Urinary bladder (tissue), 4 donors: ENCODE data around the gene TRIOBP. TPM values are rescaled to one million over a fixed set of nuclear protein-coding genes. Genes with fewer than 3 reads are reported as not detected.
A peak's percentile ranks its signal among the peaks of the same experiment; 100 is the strongest.

Experiments used
- DNase-seq: peaks from one replicate; pipeline ENCODE4 v3.0.0-alpha.2; 2015; ENCODE audit errors: extremely low spot score
- H3K27ac ChIP-seq: one replicate; pipeline ENCODE4 v1.5.1; 2013; ENCODE audit warnings: low read depth, mild to moderate bottlenecking, moderate library complexity
- H3K36me3 ChIP-seq: one replicate; pipeline ENCODE4 v1.6.1; 2013; ENCODE audit warnings: mild to moderate bottlenecking, moderate library complexity; ENCODE audit not compliant: insufficient read depth
- H3K4me1 ChIP-seq: one replicate; pipeline ENCODE4 v1.6.1; 2013; ENCODE audit warnings: mild to moderate bottlenecking, moderate library complexity; ENCODE audit not compliant: insufficient read depth
- H3K4me3 ChIP-seq: one replicate; pipeline ENCODE4 v1.5.1; 2013; ENCODE audit warnings: low read depth, low read length
- WGBS: extraction: QIAGEN DNeasy Blood & Tissue Kit; methylation state at CpG from one replicate; pipeline ENCODE4 v1.1.7; 2013; 5-methylcytosine and 5-hydroxymethylcytosine counted together
- polyA plus RNA-seq: library from polyadenylated mRNA; stranded (reverse); fragments of 200-250 nt; gene quantifications from one replicate; pipeline ENCODE4 v1.2.3, GENCODE V29; 2013
- total RNA-seq: library from RNA; depleted of rRNA; stranded (reverse); fragments of >200 nt; gene quantifications from one replicate; pipeline ENCODE4 v1.2.3, GENCODE V29; 2014
- donor health status: healthy with polysubstance abuse.
- donor health status: healthy.

TRIOBP gene
- total and polyA plus RNA-seq, 2 donors: 64.2 to 140 TPM

- Histone ChIP-seq H3K36me3 (no peaks in the 10 kb centered on the region), H3K4me3 (no peak overlapping the region), H3K27ac (no peak overlapping the region), H3K4me1 (no peaks in the 10 kb centered on the region)
- no peak for DNase-seq
- 74% methylated on average over 14 of the region's 14 CpGs for WGBS
Observed at GRCh38 chr22:37659897-37660708, 36.7 kb upstream of the TRIOBP start.

- Histone ChIP-seq H3K4me3 (no peak overlapping the region), H3K27ac (no peak overlapping the region), H3K36me3 (no peaks in the 10 kb centered on the region), H3K4me1 (no peaks in the 10 kb centered on the region)
- DNase-seq: no peak
- WGBS: 69% methylated on average over 2 of the region's 2 CpGs
Observed at GRCh38 chr22:37660709-37661045, 36.2 kb upstream of the TRIOBP start.

- DNase-seq: no peak
- WGBS: 27% methylated on average over 12 of the region's 12 CpGs
Observed at GRCh38 chr22:37661160-37661924, 35.5 kb upstream of the TRIOBP start.

GRCh38 chr22:37662039-37662438, 34.8 kb upstream of the TRIOBP start:
- H3K4me1 ChIP-seq: no peaks in the 10 kb centered on the region
- no peak overlapping the region for H3K4me3 ChIP-seq
- 88% methylated on average over 5 of the region's 5 CpGs for WGBS
- DNase-seq: no peak
- no peaks in the 10 kb centered on the region for H3K36me3 ChIP-seq
- H3K27ac ChIP-seq: peak overlapping the region; percentile 26

More at GRCh38 chr22:37661160-37661924, 35.5 kb upstream of the TRIOBP start:
- H3K4me1 ChIP-seq: no peaks in the 10 kb centered on the region
- no peak overlapping the region for H3K4me3 ChIP-seq
- peak overlapping the region; percentile 55 for H3K27ac ChIP-seq
- no peaks in the 10 kb centered on the region for H3K36me3 ChIP-seq

GRCh38 chr22:37663521-37664140, 33.2 kb upstream of the TRIOBP start:
- no peaks in the 10 kb centered on the region for H3K4me1 ChIP-seq
- H3K4me3 ChIP-seq: no peak overlapping the region
- no peak overlapping the region for H3K27ac ChIP-seq
- no peaks in the 10 kb centered on the region for H3K36me3 ChIP-seq
- DNase-seq: no peak
- 64% methylated on average over 16 of the region's 16 CpGs for WGBS

- DNase-seq: no peak
- Histone ChIP-seq H3K4me3 (no peak overlapping the region), H3K36me3 (no peaks in the 10 kb centered on the region), H3K27ac (no peak overlapping the region), H3K4me1 (no peaks in the 10 kb centered on the region)
- 76% methylated on average over 16 of the region's 16 CpGs for WGBS
Observed at GRCh38 chr22:37664249-37665101, 32.4 kb upstream of the TRIOBP start.

GRCh38 chr22:37665487-37665886, 31.4 kb upstream of the TRIOBP start:
- H3K4me1 ChIP-seq: no peaks in the 10 kb centered on the region
- 92% methylated on average over 24 of the region's 24 CpGs for WGBS
- H3K36me3 ChIP-seq: no peaks in the 10 kb centered on the region
- no peak overlapping the region for H3K4me3 ChIP-seq
- DNase-seq: no peak
- no peak overlapping the region for H3K27ac ChIP-seq

- DNase-seq: no peak
- Histone ChIP-seq H3K4me1 (no peaks in the 10 kb centered on the region), H3K27ac (no peak overlapping the region), H3K4me3 (no peak overlapping the region), H3K36me3 (no peaks in the 10 kb centered on the region)
- 47% methylated on average over 6 of the region's 6 CpGs for WGBS
Observed at GRCh38 chr22:37669586-37669985, 27.3 kb upstream of the TRIOBP start.

- 74% methylated on average over 15 of the region's 15 CpGs for WGBS
- Histone ChIP-seq H3K4me1 (peaks cover 1% of the 10 kb centered on the region), H3K27ac (no peak overlapping the region), H3K4me3 (no peak overlapping the region), H3K36me3 (no peaks in the 10 kb centered on the region)
- no peak for DNase-seq
Observed at GRCh38 chr22:37672206-37672919, 24.5 kb upstream of the TRIOBP start.

- DNase-seq: no peak
- Histone ChIP-seq H3K27ac (no peak overlapping the region), H3K36me3 (no peaks in the 10 kb centered on the region), H3K4me1 (peaks cover 1% of the 10 kb centered on the region), H3K4me3 (no peak overlapping the region)
- 66% methylated on average over 11 of the region's 11 CpGs for WGBS
Observed at GRCh38 chr22:37672920-37673455, 23.9 kb upstream of the TRIOBP start.

- Histone ChIP-seq H3K4me3 (no peak overlapping the region), H3K27ac (peak overlapping the region; percentile 65), H3K4me1 (peaks cover 1% of the 10 kb centered on the region), H3K36me3 (no peaks in the 10 kb centered on the region)
- WGBS: 75% methylated on average over 12 of the region's 12 CpGs
- DNase-seq: no peak
Observed at GRCh38 chr22:37674248-37674647, 22.6 kb upstream of the TRIOBP start.
